CD4-positive, alpha-beta T cell (primary cell): ENCODE data around the gene TMEM187. TPM values are rescaled to one million over a fixed set of nuclear protein-coding genes. Genes with fewer than 3 reads are reported as not detected.
A peak's percentile ranks its signal among the peaks of the same experiment; 100 is the strongest.

Experiments used
- ATAC-seq: fragments of 200-7000 bp; cut with Tn5 transposase; one replicate; pipeline ENCODE4 v1.10.0; 2022; ENCODE audit warnings: mild to moderate bottlenecking; ENCODE audit not compliant: poor library complexity
- CTCF ChIA-PET: fragments of 350-600 bp; sonication (Branson Sonifier 250); formaldehyde crosslinking; loops from one replicate; lab custom pipeline; 2021; ENCODE audit warnings: antibody characterized with exemption, inconsistent platforms; lab: Charles Lee
- POLR2A ChIA-PET: fragments of 350-600 bp; sonication (Branson Sonifier 250); formaldehyde crosslinking; loops from one replicate; lab custom pipeline; 2021; ENCODE audit warnings: antibody characterized with exemption, inconsistent platforms; lab: Charles Lee
- DNase-seq, 14 experiments: peaks; one replicate each; pipeline ENCODE4 v3.0.0-alpha.2; 2013 to 2020; ENCODE audit warnings: mixed read lengths in 2 of 14
- H3K27ac ChIP-seq, 2 donors: one replicate each; pipeline versions ENCODE4 v1.5.1 to v1.7.0; 2013; ENCODE audit warnings: low read length in 2 of 2, low read depth in 1 of 2, mild to moderate bottlenecking in 1 of 2
- H3K27me3 ChIP-seq, 2 experiments: 1 replicate in 1 of 2; 2 replicates in 1 of 2; pipeline versions ENCODE4 v1.6.1 to v1.7.0; 2013; ENCODE audit warnings: low read length in 2 of 2, control low read depth in 1 of 2, mild to moderate bottlenecking in 1 of 2, moderate library complexity in 1 of 2; ENCODE audit not compliant: insufficient read depth in 2 of 2, control insufficient read depth in 1 of 2
- H3K36me3 ChIP-seq: one replicate; pipeline ENCODE4 v1.6.1; 2013; ENCODE audit warnings: low read length, control low read depth; ENCODE audit not compliant: insufficient read depth
- H3K4me1 ChIP-seq: one replicate; pipeline ENCODE4 v1.6.1; 2013; ENCODE audit warnings: low read length, control low read depth; ENCODE audit not compliant: insufficient read depth
- H3K4me3 ChIP-seq: one replicate; pipeline ENCODE4 v1.5.1; 2013; ENCODE audit warnings: mild to moderate bottlenecking, low read length, moderate library complexity
- H3K9me3 ChIP-seq, 2 experiments: 1 replicate in 1 of 2; 2 replicates in 1 of 2; pipeline versions ENCODE4 v1.6.1 to v1.7.0; 2013; ENCODE audit warnings: low read length in 2 of 2, mild to moderate bottlenecking in 2 of 2, control low read depth in 1 of 2, moderate library complexity in 1 of 2; ENCODE audit not compliant: control insufficient read depth in 1 of 2, insufficient read depth in 1 of 2
- H3K27ac Mint-ChIP-seq: one replicate; pipeline ENCODE4 v1.8.0; 2020; ENCODE audit warnings: mixed read lengths
- H3K27me3 Mint-ChIP-seq: one replicate; pipeline ENCODE4 v1.8.0; 2021; ENCODE audit warnings: mixed read lengths
- H3K36me3 Mint-ChIP-seq: one replicate; pipeline ENCODE4 v1.8.0; 2021; ENCODE audit warnings: low read depth, mixed read lengths
- H3K4me1 Mint-ChIP-seq: one replicate; pipeline ENCODE4 v1.8.0; 2021; ENCODE audit warnings: low read depth, mixed read lengths
- H3K4me3 Mint-ChIP-seq: one replicate; pipeline ENCODE4 v1.8.0; 2020; ENCODE audit warnings: mild to moderate bottlenecking, mixed read lengths
- H3K9me3 Mint-ChIP-seq: one replicate; pipeline ENCODE4 v1.8.0; 2020; ENCODE audit warnings: mixed read lengths
- intact Hi-C, 2 experiments: fragments of 100-400 bp; cut with DNase I in 1 of 2; cut with micrococcal nuclease in 1 of 2; formaldehyde crosslinking; loops; one replicate each; pipeline versions ENCODE4 v1.15.1 to v1.9.0; 2023 to 2025; cut with DNase I, micrococcal nuclease
- total RNA-seq, 174 experiments: library from RNA in 2 of 174; stranded (reverse) in 2 of 174; gene quantifications; one replicate each; pipeline ENCODE4 v1.2.3 and lab custom pipeline; 2021 to 2026
- TF ChIP-seq, protein P1 (sequence below): fragments of 200-600 bp; IDR thresholded peaks from one replicate; pipeline ENCODE4 v1.8.0; 2022; ENCODE audit warnings: antibody characterized with exemption, mild to moderate bottlenecking

Gene TMEM187
- total RNA-seq, 2 experiments from 2014 or later = 1.4 to 2.0 TPM

DNA sequence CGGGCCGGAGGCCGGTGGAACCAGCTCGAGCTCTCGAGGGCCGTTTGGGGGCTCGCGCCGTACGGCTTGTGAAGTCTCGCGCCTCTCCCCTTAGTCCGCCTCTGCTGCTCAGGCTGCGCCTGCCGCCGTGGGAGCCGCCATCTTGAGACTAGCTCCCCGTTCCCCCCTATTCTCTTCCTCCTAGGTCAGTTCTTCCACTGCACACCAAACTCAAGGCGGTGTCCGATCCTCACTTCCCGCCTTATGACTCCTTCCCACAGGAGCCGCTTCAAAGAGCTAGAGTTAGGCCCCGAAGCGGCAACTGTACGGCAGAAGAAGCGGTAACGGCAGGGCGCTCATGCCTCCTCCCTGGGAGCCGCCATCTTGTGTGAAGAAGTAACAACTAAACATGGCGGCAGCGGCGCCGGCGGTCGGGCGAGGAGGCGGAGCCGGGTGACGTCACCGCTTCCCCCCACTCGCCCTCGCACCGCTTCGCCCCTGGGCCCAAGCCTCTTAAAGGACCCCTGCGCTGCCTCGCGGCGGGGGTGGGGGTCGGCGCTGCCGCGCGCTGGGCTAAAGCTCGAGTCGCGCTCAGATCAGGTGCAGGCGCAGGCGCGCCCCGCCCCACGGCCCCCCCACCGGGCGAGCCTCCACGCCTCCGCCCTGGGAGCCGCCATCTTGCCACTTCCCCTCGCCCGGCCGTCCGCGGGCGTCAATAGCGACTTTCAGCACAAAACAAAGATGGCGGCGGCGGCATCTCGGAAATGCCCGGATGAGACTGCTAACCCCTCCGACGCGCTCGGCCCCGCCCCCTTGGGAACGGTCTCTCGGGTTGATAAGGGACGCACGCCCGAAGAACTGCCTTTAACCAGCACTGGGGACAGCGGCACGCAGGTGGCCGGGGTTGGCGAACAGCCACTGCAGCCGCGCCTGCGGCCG, 845 bp upstream of the TMEM187 start, which contains the start of gene HCFC1:
TSS of gene HCFC1 (minus strand) at position 369 of the 918 bp plus-strand sequence. CDS start 978 bp downstream, outside the sequence.
- Histone ChIP-seq H3K9me3 (no peaks in the 10 kb centered on the region), H3K27ac (peak within 1 kb of the TSS; percentile 98 to 99), H3K36me3 (no peaks in the 10 kb centered on the region), H3K27me3 (no peaks in the 10 kb centered on the region), H3K4me3 (peak within 1 kb of the TSS; percentile 96), H3K4me1 (peaks cover 56% of the 10 kb centered on the region)
- no peaks in the 10 kb centered on the region for H3K9me3 Mint-ChIP-seq
- peaks cover 48% of the 10 kb centered on the region for H3K4me1 Mint-ChIP-seq
- TF ChIP-seq, protein P1, sequence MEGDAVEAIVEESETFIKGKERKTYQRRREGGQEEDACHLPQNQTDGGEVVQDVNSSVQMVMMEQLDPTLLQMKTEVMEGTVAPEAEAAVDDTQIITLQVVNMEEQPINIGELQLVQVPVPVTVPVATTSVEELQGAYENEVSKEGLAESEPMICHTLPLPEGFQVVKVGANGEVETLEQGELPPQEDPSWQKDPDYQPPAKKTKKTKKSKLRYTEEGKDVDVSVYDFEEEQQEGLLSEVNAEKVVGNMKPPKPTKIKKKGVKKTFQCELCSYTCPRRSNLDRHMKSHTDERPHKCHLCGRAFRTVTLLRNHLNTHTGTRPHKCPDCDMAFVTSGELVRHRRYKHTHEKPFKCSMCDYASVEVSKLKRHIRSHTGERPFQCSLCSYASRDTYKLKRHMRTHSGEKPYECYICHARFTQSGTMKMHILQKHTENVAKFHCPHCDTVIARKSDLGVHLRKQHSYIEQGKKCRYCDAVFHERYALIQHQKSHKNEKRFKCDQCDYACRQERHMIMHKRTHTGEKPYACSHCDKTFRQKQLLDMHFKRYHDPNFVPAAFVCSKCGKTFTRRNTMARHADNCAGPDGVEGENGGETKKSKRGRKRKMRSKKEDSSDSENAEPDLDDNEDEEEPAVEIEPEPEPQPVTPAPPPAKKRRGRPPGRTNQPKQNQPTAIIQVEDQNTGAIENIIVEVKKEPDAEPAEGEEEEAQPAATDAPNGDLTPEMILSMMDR = no peak
- POLR2A ChIA-PET = interaction anchor here (0.6 to 6.6 kb wide), 27 partner anchors 9 to 1030 kb away, joined by 3 to 163 read pairs (median 4); partner anchors contain the start of genes ARHGAP4, EMD, G6PD and IDH3G
- H3K27me3 Mint-ChIP-seq = no peaks in the 10 kb centered on the region
- CTCF ChIA-PET = interaction anchor here (1.5 kb wide), 1 partner anchor 25 kb away, joined by 3 read pairs; no protein-coding TSS in a partner anchor
- peak within 1 kb of the TSS; percentile 98 for H3K27ac Mint-ChIP-seq
- intact Hi-C loops = loop anchor here in 1 of 2 experiments (2.0 kb wide), 1 partner anchor 399 kb away; no protein-coding TSS in a partner anchor
- DNase-seq (peak; percentile 81 to 95 (median 90)), ATAC-seq (peak; percentile 48)
- H3K36me3 Mint-ChIP-seq = peaks cover 32% of the 10 kb centered on the region
- peak within 1 kb of the TSS; percentile 100 for H3K4me3 Mint-ChIP-seq

DNA sequence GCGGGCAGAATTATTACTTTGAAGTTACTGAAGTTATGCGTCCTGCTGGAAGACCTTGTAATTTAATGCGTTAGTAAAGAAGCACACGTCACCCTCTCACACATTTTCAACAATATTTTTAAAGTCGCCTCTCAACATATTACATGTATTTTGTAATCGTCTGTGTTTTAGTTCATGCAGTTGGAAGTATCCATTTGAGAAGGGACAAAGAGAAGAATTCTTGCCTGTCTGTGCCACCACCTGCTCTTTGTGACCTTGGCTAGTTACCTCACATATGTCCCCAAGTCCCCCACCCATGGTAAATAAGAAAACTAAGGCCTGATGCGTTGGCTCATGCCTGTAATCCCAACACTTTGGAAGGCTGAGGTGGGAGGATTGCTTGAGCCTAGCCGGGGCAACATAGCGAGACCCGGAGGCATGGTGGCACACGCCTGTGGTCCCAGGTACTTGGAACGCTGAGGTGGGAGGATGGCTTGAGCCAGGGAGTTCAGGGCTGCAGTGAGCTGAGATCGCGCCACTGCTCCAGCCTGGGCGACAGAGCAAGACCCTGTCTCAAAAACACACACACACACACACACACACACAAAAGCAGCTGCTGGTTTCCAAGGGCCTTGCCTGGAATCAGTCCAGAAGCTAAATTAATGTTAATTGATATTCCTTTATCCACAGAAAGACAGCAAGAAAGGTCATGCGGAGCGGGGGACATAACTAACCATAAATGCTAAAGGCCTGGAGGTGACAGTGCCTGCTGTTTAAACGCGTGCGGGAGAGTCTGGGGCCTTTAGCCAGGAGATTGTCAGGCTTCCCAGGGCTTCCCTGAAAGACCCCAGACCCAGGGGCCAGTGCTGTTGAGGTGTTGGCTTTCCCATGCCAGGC, 811 bp downstream of the TMEM187 start:
- Mint-ChIP-seq H3K27ac (peak overlapping the region; percentile 98), H3K27me3 (no peaks in the 10 kb centered on the region), H3K4me3 (peak overlapping the region; percentile 86), H3K4me1 (peaks cover 32% of the 10 kb centered on the region), H3K9me3 (no peaks in the 10 kb centered on the region), H3K36me3 (peaks cover 19% of the 10 kb centered on the region)
- CTCF ChIA-PET = interaction anchor here (0.6 to 1.0 kb wide), 3 partner anchors 9 to 40 kb away, joined by 3 read pairs; no protein-coding TSS in a partner anchor
- Histone ChIP-seq H3K36me3 (no peaks in the 10 kb centered on the region), H3K4me3 (peak overlapping the region; percentile 68), H3K27me3 (no peaks in the 10 kb centered on the region), H3K27ac (peak overlapping the region; percentile 64 to 70), H3K9me3 (no peaks in the 10 kb centered on the region), H3K4me1 (peaks cover 40% of the 10 kb centered on the region)
- ATAC-seq = peak; percentile 1
- peak in 2 of 14 experiments; percentile 19 to 27 for DNase-seq
- POLR2A ChIA-PET = interaction anchor here (1.1 to 4.2 kb wide), 3 partner anchors 8 to 398 kb away, joined by 3 to 54 read pairs (median 26); no protein-coding TSS in a partner anchor
- TF ChIP-seq, protein P1 = no peak
- intact Hi-C loops = loop anchor here in 1 of 2 experiments (1.0 kb wide), 1 partner anchor 8 kb away; no protein-coding TSS in a partner anchor
